WTC11 (cell line): ENCODE results near the gene FGF11. TPM values are rescaled to one million over a fixed set of nuclear protein-coding genes. Genes with fewer than 3 reads are reported as not detected.
A peak's percentile ranks its signal among the peaks of the same experiment; 100 is the strongest.

ENCODE experiments used
- ATAC-seq: fragments of 200-7000 bp; cut with Tn5 transposase; 2 replicates; pipeline ENCODE4 v1.10.0; 2021; ENCODE audit warnings: mild to moderate bottlenecking, moderate library complexity
- CTCF ChIA-PET: fragments of 300-600 bp; sonication (Branson Sonifier 250); formaldehyde crosslinking; loops from one replicate; lab custom pipeline; 2021; ENCODE audit warnings: antibody characterized with exemption; lab: Charles Lee
- POLR2A ChIA-PET: fragments of 350-600 bp; sonication (Branson Sonifier 250); formaldehyde crosslinking; loops from one replicate; lab custom pipeline; 2021; ENCODE audit warnings: antibody characterized with exemption; lab: Charles Lee
- DNase-seq: peaks from one replicate; pipeline ENCODE4 v3.0.0; 2021; ENCODE audit warnings: low spot score
- H3K27ac Mint-ChIP-seq: 2 replicates; pipeline ENCODE4 v1.8.0; 2021; ENCODE audit warnings: mixed read lengths
- H3K27me3 Mint-ChIP-seq: 2 replicates; pipeline ENCODE4 v1.8.0; 2021; ENCODE audit warnings: low read depth, mild to moderate bottlenecking, moderate library complexity, mixed read lengths
- H3K36me3 Mint-ChIP-seq: 2 replicates; pipeline ENCODE4 v1.8.0; 2021; ENCODE audit warnings: mixed read lengths
- H3K4me1 Mint-ChIP-seq: 2 replicates; pipeline ENCODE4 v1.8.0; 2022; ENCODE audit warnings: mixed read lengths
- H3K4me3 Mint-ChIP-seq: 2 replicates; pipeline ENCODE4 v1.8.0; 2021; ENCODE audit warnings: mild to moderate bottlenecking, moderate library complexity, mixed read lengths
- H3K9me3 Mint-ChIP-seq: 2 replicates; pipeline ENCODE4 v1.8.0; 2021; ENCODE audit warnings: mixed read lengths
- CBFB ChIP-seq: sonication (generic); formaldehyde crosslinking; IDR thresholded peaks from 2 replicates; pipeline ENCODE4 v1.8.1; 2022; ENCODE audit warnings: mild to moderate bottlenecking, low read depth, missing genetic modification reagents
- CREB1 ChIP-seq: sonication (generic); formaldehyde crosslinking; IDR thresholded peaks from 2 replicates; pipeline ENCODE4 v1.8.0; 2023; ENCODE audit warnings: mild to moderate bottlenecking, missing genetic modification reagents
- CREM ChIP-seq: sonication (generic); formaldehyde crosslinking; IDR thresholded peaks from 2 replicates; pipeline ENCODE4 v1.8.1; 2022; ENCODE audit warnings: mild to moderate bottlenecking, missing genetic modification reagents, moderate library complexity
- EMX1 ChIP-seq: fragments of 250-450 bp; sonication (Bioruptor Pico); IDR thresholded peaks from 2 replicates; pipeline ENCODE4 v1.8.0; 2021; ENCODE audit warnings: mild to moderate bottlenecking
- FOXJ3 ChIP-seq: sonication (generic); formaldehyde crosslinking; IDR thresholded peaks from 2 replicates; pipeline ENCODE4 v1.9.0; 2021; ENCODE audit warnings: missing genetic modification reagents, mild to moderate bottlenecking, borderline replicate concordance
- NFATC4 ChIP-seq: fragments of 250-450 bp; sonication (Bioruptor Pico); IDR thresholded peaks from 2 replicates; pipeline ENCODE4 v1.9.0; 2021; ENCODE audit warnings: mild to moderate bottlenecking
- NFYB ChIP-seq: sonication (generic); formaldehyde crosslinking; conservative IDR thresholded peaks from 2 replicates; pipeline ENCODE4 v1.8.0; 2022; ENCODE audit warnings: low read depth, missing genetic modification reagents
- NR2C2 ChIP-seq: sonication (generic); formaldehyde crosslinking; IDR thresholded peaks from 2 replicates; pipeline ENCODE4 v1.8.0; 2022; ENCODE audit warnings: mild to moderate bottlenecking, missing genetic modification reagents
- NR3C1 ChIP-seq: sonication (generic); formaldehyde crosslinking; conservative IDR thresholded peaks from 2 replicates; pipeline ENCODE4 v1.8.1; 2023; ENCODE audit warnings: low read depth, mild to moderate bottlenecking, missing genetic modification reagents
- RELA ChIP-seq: sonication (generic); formaldehyde crosslinking; IDR thresholded peaks from 2 replicates; pipeline ENCODE4 v1.8.1; 2022; ENCODE audit warnings: missing genetic modification reagents, mild to moderate bottlenecking, borderline replicate concordance
- SOX15 ChIP-seq: fragments of 250-450 bp; sonication (Bioruptor Pico); IDR thresholded peaks from 2 replicates; pipeline ENCODE4 v1.9.0; 2021; ENCODE audit warnings: mild to moderate bottlenecking
- SP1 ChIP-seq: sonication (generic); formaldehyde crosslinking; conservative IDR thresholded peaks from 2 replicates; pipeline ENCODE4 v1.8.1; 2022; ENCODE audit warnings: missing genetic modification reagents
- ZNF138 ChIP-seq: sonication (generic); formaldehyde crosslinking; conservative IDR thresholded peaks from 2 replicates; pipeline ENCODE4 v1.8.1; 2022; ENCODE audit warnings: mild to moderate bottlenecking, moderate library complexity, missing genetic modification reagents
- ZNF263 ChIP-seq: sonication (generic); formaldehyde crosslinking; IDR thresholded peaks from 2 replicates; pipeline ENCODE4 v1.8.1; 2022; ENCODE audit warnings: low read depth, mild to moderate bottlenecking, moderate library complexity, missing genetic modification reagents
- ZNF317 ChIP-seq: sonication (generic); formaldehyde crosslinking; IDR thresholded peaks from 2 replicates; pipeline ENCODE4 v1.8.1; 2023; ENCODE audit warnings: low read depth, mild to moderate bottlenecking, moderate library complexity, missing genetic modification reagents, borderline replicate concordance
- ZNF416 ChIP-seq: fragments of 250-450 bp; sonication (Bioruptor Pico); IDR thresholded peaks from 2 replicates; pipeline ENCODE4 v1.9.0; 2021; ENCODE audit warnings: mild to moderate bottlenecking, inconsistent platforms
- total RNA-seq: library from RNA; stranded (reverse); gene quantifications from 3 replicates; pipeline ENCODE4 v1.2.3, GENCODE V29; 2021
- TF ChIP-seq, protein P1 (sequence below): fragments of 250-450 bp; sonication (Bioruptor Pico); IDR thresholded peaks from 2 replicates; pipeline ENCODE4 v1.9.0; 2021; ENCODE audit warnings: mild to moderate bottlenecking
- TF ChIP-seq, protein P2 (sequence below): sonication (generic); formaldehyde crosslinking; IDR thresholded peaks from 2 replicates; pipeline ENCODE4 v1.8.1; 2023; ENCODE audit warnings: mild to moderate bottlenecking, moderate library complexity, missing genetic modification reagents
- TF ChIP-seq, protein P3 (sequence below): sonication (generic); formaldehyde crosslinking; IDR thresholded peaks from 2 replicates; pipeline ENCODE4 v1.8.0; 2023; ENCODE audit warnings: missing genetic modification reagents, mild to moderate bottlenecking, borderline replicate concordance
- TF ChIP-seq, protein P4 (sequence below): sonication (generic); formaldehyde crosslinking; IDR thresholded peaks from 2 replicates; pipeline ENCODE4 v1.8.0; 2022; ENCODE audit warnings: mild to moderate bottlenecking, missing genetic modification reagents
- TF ChIP-seq, protein P5 (sequence below): sonication (generic); formaldehyde crosslinking; IDR thresholded peaks from 2 replicates; pipeline ENCODE4 v1.8.0; 2022; ENCODE audit warnings: missing genetic modification reagents
- TF ChIP-seq, protein P6 (sequence below): sonication (generic); formaldehyde crosslinking; IDR thresholded peaks from 2 replicates; pipeline ENCODE4 v1.8.1; 2022; ENCODE audit warnings: low read depth, missing genetic modification reagents, borderline replicate concordance

Gene FGF11
- total RNA-seq, 1 experiment from 2014 or later = 19.8 TPM

DNA sequence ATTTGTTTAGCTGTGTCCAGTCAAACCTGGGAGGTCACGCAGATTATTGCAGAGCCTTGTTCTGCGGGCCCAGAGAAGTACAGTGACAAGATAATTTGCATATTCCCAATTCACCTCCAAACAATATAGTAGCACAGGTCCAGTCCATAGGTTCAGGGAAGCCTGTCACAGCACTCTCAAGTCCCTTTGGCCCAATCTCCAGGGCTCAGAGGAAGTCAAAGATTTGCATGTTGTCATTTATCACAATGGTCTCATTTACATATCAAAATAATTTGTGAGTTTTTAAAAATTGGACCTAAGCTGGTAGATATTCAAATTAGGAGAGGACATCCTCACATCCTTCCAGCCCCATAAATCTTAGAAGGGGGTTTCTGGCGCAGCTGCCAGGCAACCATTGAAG, 28.2 kb downstream of the FGF11 start:
- no peak overlapping the region for H3K4me3 Mint-ChIP-seq

DNA sequence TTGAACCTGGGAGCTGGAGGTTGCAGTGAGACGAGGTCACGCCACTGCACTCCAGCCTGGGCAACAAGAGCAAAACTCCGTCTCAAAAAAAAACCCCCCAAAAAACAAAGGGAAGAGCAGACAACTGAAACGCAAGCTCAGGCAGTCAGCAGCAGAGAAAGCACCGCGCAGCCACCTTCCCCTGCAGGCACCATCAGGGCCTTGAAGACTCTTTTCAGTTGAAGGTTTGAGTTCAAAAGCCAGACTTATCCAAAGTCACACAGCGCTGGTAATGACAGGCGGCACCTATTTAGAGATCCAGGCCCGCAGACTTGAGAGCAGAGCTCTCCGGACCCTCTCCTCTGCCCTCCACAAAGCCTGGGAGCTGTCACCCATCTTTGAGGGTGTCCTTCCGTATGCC, 29.0 kb downstream of the FGF11 start:
- no peak overlapping the region for H3K4me3 Mint-ChIP-seq
- POLR2A ChIA-PET = no interaction called here
- H3K27ac Mint-ChIP-seq = peak overlapping the region; percentile 41
- TF ChIP-seq, protein P1, sequence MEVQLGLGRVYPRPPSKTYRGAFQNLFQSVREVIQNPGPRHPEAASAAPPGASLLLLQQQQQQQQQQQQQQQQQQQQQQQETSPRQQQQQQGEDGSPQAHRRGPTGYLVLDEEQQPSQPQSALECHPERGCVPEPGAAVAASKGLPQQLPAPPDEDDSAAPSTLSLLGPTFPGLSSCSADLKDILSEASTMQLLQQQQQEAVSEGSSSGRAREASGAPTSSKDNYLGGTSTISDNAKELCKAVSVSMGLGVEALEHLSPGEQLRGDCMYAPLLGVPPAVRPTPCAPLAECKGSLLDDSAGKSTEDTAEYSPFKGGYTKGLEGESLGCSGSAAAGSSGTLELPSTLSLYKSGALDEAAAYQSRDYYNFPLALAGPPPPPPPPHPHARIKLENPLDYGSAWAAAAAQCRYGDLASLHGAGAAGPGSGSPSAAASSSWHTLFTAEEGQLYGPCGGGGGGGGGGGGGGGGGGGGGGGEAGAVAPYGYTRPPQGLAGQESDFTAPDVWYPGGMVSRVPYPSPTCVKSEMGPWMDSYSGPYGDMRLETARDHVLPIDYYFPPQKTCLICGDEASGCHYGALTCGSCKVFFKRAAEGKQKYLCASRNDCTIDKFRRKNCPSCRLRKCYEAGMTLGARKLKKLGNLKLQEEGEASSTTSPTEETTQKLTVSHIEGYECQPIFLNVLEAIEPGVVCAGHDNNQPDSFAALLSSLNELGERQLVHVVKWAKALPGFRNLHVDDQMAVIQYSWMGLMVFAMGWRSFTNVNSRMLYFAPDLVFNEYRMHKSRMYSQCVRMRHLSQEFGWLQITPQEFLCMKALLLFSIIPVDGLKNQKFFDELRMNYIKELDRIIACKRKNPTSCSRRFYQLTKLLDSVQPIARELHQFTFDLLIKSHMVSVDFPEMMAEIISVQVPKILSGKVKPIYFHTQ (CRISPR knock-in tag) = no peak
- TF ChIP-seq, protein P2, sequence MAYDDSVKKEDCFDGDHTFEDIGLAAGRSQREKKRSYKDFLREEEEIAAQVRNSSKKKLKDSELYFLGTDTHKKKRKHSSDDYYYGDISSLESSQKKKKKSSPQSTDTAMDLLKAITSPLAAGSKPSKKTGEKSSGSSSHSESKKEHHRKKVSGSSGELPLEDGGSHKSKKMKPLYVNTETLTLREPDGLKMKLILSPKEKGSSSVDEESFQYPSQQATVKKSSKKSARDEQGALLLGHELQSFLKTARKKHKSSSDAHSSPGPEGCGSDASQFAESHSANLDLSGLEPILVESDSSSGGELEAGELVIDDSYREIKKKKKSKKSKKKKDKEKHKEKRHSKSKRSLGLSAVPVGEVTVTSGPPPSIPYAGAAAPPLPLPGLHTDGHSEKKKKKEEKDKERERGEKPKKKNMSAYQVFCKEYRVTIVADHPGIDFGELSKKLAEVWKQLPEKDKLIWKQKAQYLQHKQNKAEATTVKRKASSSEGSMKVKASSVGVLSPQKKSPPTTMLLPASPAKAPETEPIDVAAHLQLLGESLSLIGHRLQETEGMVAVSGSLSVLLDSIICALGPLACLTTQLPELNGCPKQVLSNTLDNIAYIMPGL (CRISPR knock-in tag) = no peak
- TF ChIP-seq SOX15 = no peak
- TF ChIP-seq CBFB (CRISPR knock-in tag) = no peak
- no peak for TF ChIP-seq CREB1 (CRISPR knock-in tag)
- TF ChIP-seq ZNF263 (CRISPR knock-in tag) = no peak
- TF ChIP-seq, protein P3, sequence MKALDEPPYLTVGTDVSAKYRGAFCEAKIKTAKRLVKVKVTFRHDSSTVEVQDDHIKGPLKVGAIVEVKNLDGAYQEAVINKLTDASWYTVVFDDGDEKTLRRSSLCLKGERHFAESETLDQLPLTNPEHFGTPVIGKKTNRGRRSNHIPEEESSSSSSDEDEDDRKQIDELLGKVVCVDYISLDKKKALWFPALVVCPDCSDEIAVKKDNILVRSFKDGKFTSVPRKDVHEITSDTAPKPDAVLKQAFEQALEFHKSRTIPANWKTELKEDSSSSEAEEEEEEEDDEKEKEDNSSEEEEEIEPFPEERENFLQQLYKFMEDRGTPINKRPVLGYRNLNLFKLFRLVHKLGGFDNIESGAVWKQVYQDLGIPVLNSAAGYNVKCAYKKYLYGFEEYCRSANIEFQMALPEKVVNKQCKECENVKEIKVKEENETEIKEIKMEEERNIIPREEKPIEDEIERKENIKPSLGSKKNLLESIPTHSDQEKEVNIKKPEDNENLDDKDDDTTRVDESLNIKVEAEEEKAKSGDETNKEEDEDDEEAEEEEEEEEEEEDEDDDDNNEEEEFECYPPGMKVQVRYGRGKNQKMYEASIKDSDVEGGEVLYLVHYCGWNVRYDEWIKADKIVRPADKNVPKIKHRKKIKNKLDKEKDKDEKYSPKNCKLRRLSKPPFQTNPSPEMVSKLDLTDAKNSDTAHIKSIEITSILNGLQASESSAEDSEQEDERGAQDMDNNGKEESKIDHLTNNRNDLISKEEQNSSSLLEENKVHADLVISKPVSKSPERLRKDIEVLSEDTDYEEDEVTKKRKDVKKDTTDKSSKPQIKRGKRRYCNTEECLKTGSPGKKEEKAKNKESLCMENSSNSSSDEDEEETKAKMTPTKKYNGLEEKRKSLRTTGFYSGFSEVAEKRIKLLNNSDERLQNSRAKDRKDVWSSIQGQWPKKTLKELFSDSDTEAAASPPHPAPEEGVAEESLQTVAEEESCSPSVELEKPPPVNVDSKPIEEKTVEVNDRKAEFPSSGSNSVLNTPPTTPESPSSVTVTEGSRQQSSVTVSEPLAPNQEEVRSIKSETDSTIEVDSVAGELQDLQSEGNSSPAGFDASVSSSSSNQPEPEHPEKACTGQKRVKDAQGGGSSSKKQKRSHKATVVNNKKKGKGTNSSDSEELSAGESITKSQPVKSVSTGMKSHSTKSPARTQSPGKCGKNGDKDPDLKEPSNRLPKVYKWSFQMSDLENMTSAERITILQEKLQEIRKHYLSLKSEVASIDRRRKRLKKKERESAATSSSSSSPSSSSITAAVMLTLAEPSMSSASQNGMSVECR = no peak
- no peak for TF ChIP-seq NFYB (CRISPR knock-in tag)
- TF ChIP-seq RELA (CRISPR knock-in tag) = no peak
- TF ChIP-seq SP1 = no peak
- no peak for TF ChIP-seq EMX1 (CRISPR knock-in tag)
- TF ChIP-seq, protein P4, sequence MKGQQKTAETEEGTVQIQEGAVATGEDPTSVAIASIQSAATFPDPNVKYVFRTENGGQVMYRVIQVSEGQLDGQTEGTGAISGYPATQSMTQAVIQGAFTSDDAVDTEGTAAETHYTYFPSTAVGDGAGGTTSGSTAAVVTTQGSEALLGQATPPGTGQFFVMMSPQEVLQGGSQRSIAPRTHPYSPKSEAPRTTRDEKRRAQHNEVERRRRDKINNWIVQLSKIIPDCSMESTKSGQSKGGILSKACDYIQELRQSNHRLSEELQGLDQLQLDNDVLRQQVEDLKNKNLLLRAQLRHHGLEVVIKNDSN (CRISPR knock-in tag) = no peak
- H3K9me3 Mint-ChIP-seq = no peaks in the 10 kb centered on the region
- 0 out of 2 replicates have a peak, but pooled peaks cover 6% of the 10 kb centered on the region for H3K4me1 Mint-ChIP-seq
- no peaks in the 10 kb centered on the region for H3K36me3 Mint-ChIP-seq
- ATAC-seq (no peak), DNase-seq (no peak)
- CTCF ChIA-PET = no interaction called here
- no peaks in the 10 kb centered on the region for H3K27me3 Mint-ChIP-seq

More for the DNA sequence above, 28.2 kb downstream of the FGF11 start:
- H3K27me3 Mint-ChIP-seq = no peaks in the 10 kb centered on the region
- ATAC-seq = no peak
- POLR2A ChIA-PET = no interaction called here
- no peaks in the 10 kb centered on the region for H3K9me3 Mint-ChIP-seq
- TF ChIP-seq, protein P5, sequence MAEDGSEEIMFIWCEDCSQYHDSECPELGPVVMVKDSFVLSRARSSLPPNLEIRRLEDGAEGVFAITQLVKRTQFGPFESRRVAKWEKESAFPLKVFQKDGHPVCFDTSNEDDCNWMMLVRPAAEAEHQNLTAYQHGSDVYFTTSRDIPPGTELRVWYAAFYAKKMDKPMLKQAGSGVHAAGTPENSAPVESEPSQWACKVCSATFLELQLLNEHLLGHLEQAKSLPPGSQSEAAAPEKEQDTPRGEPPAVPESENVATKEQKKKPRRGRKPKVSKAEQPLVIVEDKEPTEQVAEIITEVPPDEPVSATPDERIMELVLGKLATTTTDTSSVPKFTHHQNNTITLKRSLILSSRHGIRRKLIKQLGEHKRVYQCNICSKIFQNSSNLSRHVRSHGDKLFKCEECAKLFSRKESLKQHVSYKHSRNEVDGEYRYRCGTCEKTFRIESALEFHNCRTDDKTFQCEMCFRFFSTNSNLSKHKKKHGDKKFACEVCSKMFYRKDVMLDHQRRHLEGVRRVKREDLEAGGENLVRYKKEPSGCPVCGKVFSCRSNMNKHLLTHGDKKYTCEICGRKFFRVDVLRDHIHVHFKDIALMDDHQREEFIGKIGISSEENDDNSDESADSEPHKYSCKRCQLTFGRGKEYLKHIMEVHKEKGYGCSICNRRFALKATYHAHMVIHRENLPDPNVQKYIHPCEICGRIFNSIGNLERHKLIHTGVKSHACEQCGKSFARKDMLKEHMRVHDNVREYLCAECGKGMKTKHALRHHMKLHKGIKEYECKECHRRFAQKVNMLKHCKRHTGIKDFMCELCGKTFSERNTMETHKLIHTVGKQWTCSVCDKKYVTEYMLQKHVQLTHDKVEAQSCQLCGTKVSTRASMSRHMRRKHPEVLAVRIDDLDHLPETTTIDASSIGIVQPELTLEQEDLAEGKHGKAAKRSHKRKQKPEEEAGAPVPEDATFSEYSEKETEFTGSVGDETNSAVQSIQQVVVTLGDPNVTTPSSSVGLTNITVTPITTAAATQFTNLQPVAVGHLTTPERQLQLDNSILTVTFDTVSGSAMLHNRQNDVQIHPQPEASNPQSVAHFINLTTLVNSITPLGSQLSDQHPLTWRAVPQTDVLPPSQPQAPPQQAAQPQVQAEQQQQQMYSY (CRISPR knock-in tag) = no peak
- TF ChIP-seq SOX15 (no peak), NFATC4 (CRISPR knock-in tag) (no peak), NR3C1 (CRISPR knock-in tag) (no peak), FOXJ3 (CRISPR knock-in tag) (no peak), ZNF263 (CRISPR knock-in tag) (no peak), CREM (CRISPR knock-in tag) (no peak), ZNF138 (no peak), ZNF317 (CRISPR knock-in tag) (no peak), EMX1 (CRISPR knock-in tag) (no peak), NR2C2 (CRISPR knock-in tag) (no peak), ZNF416 (CRISPR knock-in tag) (no peak)
- TF ChIP-seq, protein P6, sequence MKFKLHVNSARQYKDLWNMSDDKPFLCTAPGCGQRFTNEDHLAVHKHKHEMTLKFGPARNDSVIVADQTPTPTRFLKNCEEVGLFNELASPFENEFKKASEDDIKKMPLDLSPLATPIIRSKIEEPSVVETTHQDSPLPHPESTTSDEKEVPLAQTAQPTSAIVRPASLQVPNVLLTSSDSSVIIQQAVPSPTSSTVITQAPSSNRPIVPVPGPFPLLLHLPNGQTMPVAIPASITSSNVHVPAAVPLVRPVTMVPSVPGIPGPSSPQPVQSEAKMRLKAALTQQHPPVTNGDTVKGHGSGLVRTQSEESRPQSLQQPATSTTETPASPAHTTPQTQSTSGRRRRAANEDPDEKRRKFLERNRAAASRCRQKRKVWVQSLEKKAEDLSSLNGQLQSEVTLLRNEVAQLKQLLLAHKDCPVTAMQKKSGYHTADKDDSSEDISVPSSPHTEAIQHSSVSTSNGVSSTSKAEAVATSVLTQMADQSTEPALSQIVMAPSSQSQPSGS = no peak
- CTCF ChIA-PET = interaction anchor here (0.6 kb wide), 1 partner anchor 11 kb away, joined by 3 read pairs; no protein-coding TSS in a partner anchor
- no peaks in the 10 kb centered on the region for H3K36me3 Mint-ChIP-seq
- no peak overlapping the region; the same call in 1 of the 2 replicates for H3K27ac Mint-ChIP-seq
- H3K4me1 Mint-ChIP-seq = 0 out of 2 replicates have a peak, but pooled peaks cover 6% of the 10 kb centered on the region
- no peak for DNase-seq
